GM12891 (cell line): ENCODE data around the gene LILRA5.

Experiments
- PAX5 ChIP-seq: IDR thresholded peaks from 2 replicates; pipeline ENCODE4 v1.6.1; 2011; ENCODE audit warnings: low read length, moderate library complexity, mild to moderate bottlenecking; ENCODE audit not compliant: insufficient read depth, severe bottlenecking
- POLR2A ChIP-seq: IDR thresholded peaks from 2 replicates; pipeline ENCODE4 v1.6.1; 2011; ENCODE audit warnings: low read depth, low read length, control low read depth
- POLR2AphosphoS5 ChIP-seq: IDR thresholded peaks from 2 replicates; pipeline ENCODE4 v1.6.1; 2011; ENCODE audit warnings: low read depth, low read length, control low read depth
- POU2F2 ChIP-seq: IDR thresholded peaks from 2 replicates; pipeline ENCODE4 v1.6.1; 2011; ENCODE audit warnings: low read depth, mild to moderate bottlenecking, control low read depth, low read length, moderate library complexity
- SPI1 ChIP-seq: IDR thresholded peaks from 2 replicates; pipeline ENCODE4 v1.6.1; 2011; ENCODE audit warnings: low read depth, low read length, control low read depth
- TAF1 ChIP-seq: IDR thresholded peaks from 2 replicates; pipeline ENCODE4 v1.6.1; 2011; ENCODE audit warnings: low read depth, low read length, control low read depth

GRCh38 chr19:54319049-54319448 lies 6.1 kb upstream of the LILRA5 start:
- TF ChIP-seq POLR2AphosphoS5 (no peak), POLR2A (no peak), SPI1 (peak; percentile 61), POU2F2 (no peak), TAF1 (no peak), PAX5 (no peak)
